CD14-positive monocyte (primary cell): ENCODE data around the gene F7. TPM values are rescaled to one million over a fixed set of nuclear protein-coding genes. Genes with fewer than 3 reads are reported as not detected.

Experiments
- DNase-seq, 3 donors: peaks; one replicate each; pipeline ENCODE4 v3.0.0-alpha.2; 2011 to 2022
- H2AFZ ChIP-seq: 2 replicates; pipeline ENCODE4 v1.6.0; 2012; ENCODE audit warnings: mild to moderate bottlenecking, low read depth, low read length, inconsistent platforms; ENCODE audit not compliant: insufficient read depth, poor library complexity, severe bottlenecking
- H3K27ac ChIP-seq, 2 donors: 1 replicate in 1 of 2; 2 replicates in 1 of 2; pipeline ENCODE4 v1.5.1; 2012 to 2013; ENCODE audit warnings: low read length in 2 of 2, control low read depth in 1 of 2, inconsistent platforms in 1 of 2, low read depth in 1 of 2, mild to moderate bottlenecking in 1 of 2
- H3K27me3 ChIP-seq, 2 donors: one replicate each; pipeline versions ENCODE4 v1.6.0 to v1.6.1; 2011 to 2013; ENCODE audit warnings: low read length in 2 of 2; ENCODE audit not compliant: control insufficient read depth in 2 of 2, insufficient read depth in 2 of 2
- H3K36me3 ChIP-seq, 2 donors: replicated peaks in 1 of 2; 1 replicate in 1 of 2; 2 replicates in 1 of 2; pipeline versions ENCODE4 v1.5.1 to v1.6.1; 2012 to 2013; ENCODE audit warnings: low read length in 2 of 2, control low read depth in 1 of 2, inconsistent platforms in 1 of 2, mild to moderate bottlenecking in 1 of 2; ENCODE audit not compliant: insufficient read depth in 2 of 2, control insufficient read depth in 1 of 2
- H3K4me1 ChIP-seq, 2 donors: 1 replicate in 1 of 2; 2 replicates in 1 of 2; pipeline versions ENCODE4 v1.5.1 to v1.6.1; 2012 to 2013; ENCODE audit warnings: low read length in 2 of 2, control low read depth in 1 of 2, inconsistent platforms in 1 of 2, mild to moderate bottlenecking in 1 of 2, moderate library complexity in 1 of 2; ENCODE audit not compliant: insufficient read depth in 2 of 2, control insufficient read depth in 1 of 2
- H3K4me2 ChIP-seq: replicated peaks from 2 replicates; pipeline ENCODE3; 2012; ENCODE audit warnings: low read length, moderate library complexity, mild to moderate bottlenecking; ENCODE audit not compliant: poor library complexity, severe bottlenecking; ENCODE audit errors: extremely low read depth
- H3K4me3 ChIP-seq, 3 experiments: fragments of 200-600 bp in 1 of 3; sonication (generic) in 1 of 3; replicated peaks in 1 of 3; 1 replicate in 2 of 3; 2 replicates in 1 of 3; pipeline ENCODE4 v1.5.1; 2011 to 2013; ENCODE audit warnings: low read length in 3 of 3, mild to moderate bottlenecking in 3 of 3, control low read depth in 2 of 3, low read depth in 2 of 3, inconsistent platforms in 1 of 3, moderate library complexity in 1 of 3
- H3K79me2 ChIP-seq: 2 replicates; pipeline ENCODE4 v1.6.0; 2012; ENCODE audit warnings: mild to moderate bottlenecking, control low read depth, inconsistent platforms, low read length, moderate library complexity; ENCODE audit not compliant: insufficient read depth
- H3K9ac ChIP-seq: 2 replicates; pipeline ENCODE4 v1.6.0; 2017; ENCODE audit warnings: low read length, mild to moderate bottlenecking; ENCODE audit not compliant: insufficient read depth, poor library complexity, severe bottlenecking
- H3K9me3 ChIP-seq, 2 donors: replicated peaks in 1 of 2; 1 replicate in 1 of 2; 2 replicates in 1 of 2; pipeline versions ENCODE4 v1.5.1 to v1.6.1; 2012 to 2013; ENCODE audit warnings: low read length in 2 of 2, control low read depth in 1 of 2; ENCODE audit not compliant: control insufficient read depth in 1 of 2, insufficient read depth in 1 of 2
- H4K20me1 ChIP-seq: 2 replicates; pipeline ENCODE4 v1.6.0; 2012; ENCODE audit warnings: mild to moderate bottlenecking, low read length, control low read depth, moderate library complexity; ENCODE audit not compliant: insufficient read depth
- H3K27ac Mint-ChIP-seq, 7 donors: one replicate each; pipeline ENCODE4 v1.8.0; 2020; ENCODE audit warnings: mild to moderate bottlenecking in 7 of 7, mixed read lengths in 7 of 7, moderate library complexity in 6 of 7, inconsistent platforms in 2 of 7
- H3K27me3 Mint-ChIP-seq, 3 donors: one replicate each; pipeline ENCODE4 v1.8.0; 2021 to 2022; ENCODE audit warnings: low read depth in 3 of 3, mild to moderate bottlenecking in 3 of 3, mixed read lengths in 3 of 3, moderate library complexity in 3 of 3, inconsistent platforms in 1 of 3
- H3K36me3 Mint-ChIP-seq, 2 donors: one replicate each; pipeline ENCODE4 v1.8.0; 2020; ENCODE audit warnings: mixed read lengths in 2 of 2, inconsistent platforms in 1 of 2, mild to moderate bottlenecking in 1 of 2
- H3K4me1 Mint-ChIP-seq: one replicate; pipeline ENCODE4 v1.8.0; 2020; ENCODE audit warnings: mild to moderate bottlenecking, mixed read lengths
- H3K4me3 Mint-ChIP-seq, 2 donors: one replicate each; pipeline ENCODE4 v1.8.0; 2020; ENCODE audit warnings: mild to moderate bottlenecking in 2 of 2, mixed read lengths in 2 of 2, moderate library complexity in 1 of 2
- H3K9me3 Mint-ChIP-seq, 7 donors: one replicate each; pipeline ENCODE4 v1.8.0; 2020 to 2022; ENCODE audit warnings: mixed read lengths in 7 of 7, mild to moderate bottlenecking in 6 of 7, moderate library complexity in 6 of 7, inconsistent platforms in 2 of 7
- CTCF ChIP-seq: fragments of 200-600 bp; IDR thresholded peaks from one replicate; pipeline ENCODE4 v1.8.0; 2022; ENCODE audit warnings: antibody characterized with exemption, mild to moderate bottlenecking
- WGBS: methylation state at CpG from one replicate; pipeline ENCODE4 v1.1.5; 2013; ENCODE audit warnings: missing lambda C conversion rate; ENCODE audit not compliant: insufficient coverage; 5-methylcytosine and 5-hydroxymethylcytosine counted together
- intact Hi-C, 2 donors: fragments of 100-400 bp; cut with micrococcal nuclease; formaldehyde crosslinking; loops; one replicate each; pipeline versions ENCODE4 v1.15.0 to v1.15.1; 2023
- polyA plus RNA-seq, 3 donors: library from polyadenylated mRNA; depleted of rRNA in 1 of 3; unstranded in 2 of 3; stranded (reverse) in 1 of 3; fragments of 300-500 nt in 2 of 3; fragments of >200 nt in 1 of 3; fragmentation: Illumina TruSeq in 2 of 3; gene quantifications; 1 replicate in 2 of 3; 2 replicates in 1 of 3; pipeline ENCODE4 v1.2.3, GENCODE V29; 2012 to 2021

F7 gene
- polyA plus RNA-seq, 3 donors, result not detected

- DNase-seq, result no peak
- H3K27me3 ChIP-seq, result no peaks in the 10 kb centered on the region
- H3K9me3 ChIP-seq, result no peaks in the 10 kb centered on the region
- no peak within 1 kb of the TSS for H3K9ac ChIP-seq
- 85% methylated on average over 22 of the region's 23 CpGs for WGBS
- intact Hi-C loops, result no loop called here
- no peak within 1 kb of the TSS for H3K27ac Mint-ChIP-seq
- no peak within 1 kb of the TSS for H3K4me3 ChIP-seq
- no peak within 1 kb of the TSS for H3K4me3 Mint-ChIP-seq
- H3K27me3 Mint-ChIP-seq, result peaks cover 7 to 12% (median 12%) of the 10 kb centered on the region in 3 donors
- H3K9me3 Mint-ChIP-seq, result peaks cover 0 to 1% (median 0%) of the 10 kb centered on the region in 7 donors
- no peaks in the 10 kb centered on the region for H3K79me2 ChIP-seq
- no peak within 1 kb of the TSS for H3K27ac ChIP-seq
- H3K36me3 Mint-ChIP-seq, result no peaks in the 10 kb centered on the region
- H2AFZ ChIP-seq, result no peak within 1 kb of the TSS
- no peaks in the 10 kb centered on the region for H3K36me3 ChIP-seq
- TF ChIP-seq CTCF, result no peak
- H3K4me1 ChIP-seq, result no peaks in the 10 kb centered on the region
- no peaks in the 10 kb centered on the region for H3K4me1 Mint-ChIP-seq
- H3K4me2 ChIP-seq, result no peak within 1 kb of the TSS
- no peaks in the 10 kb centered on the region for H4K20me1 ChIP-seq
Observed at GRCh38 chr13:113122550-113123225, 17.1 kb downstream of the F7 start, which contains the start of gene F10. Gene F10, plus strand, starts transcription at chr13:113122799. Its CDS starts 57 bp downstream, at chr13:113122856.

- H3K36me3 ChIP-seq, result no peaks in the 10 kb centered on the region
- peak overlapping the region in 1 of 7 donors; percentile 5 for H3K27ac Mint-ChIP-seq
Observed at GRCh38 chr13:113123226-113124201, 17.9 kb downstream of the F7 start.

More at GRCh38 chr13:113123226-113124201, 17.9 kb downstream of the F7 start:
- H3K9me3 Mint-ChIP-seq, result peaks cover 0 to 2% (median 0%) of the 10 kb centered on the region in 7 donors
- H3K27ac ChIP-seq, result no peak overlapping the region
- H3K9me3 ChIP-seq, result no peaks in the 10 kb centered on the region
- no peaks in the 10 kb centered on the region for H3K79me2 ChIP-seq
- no peak overlapping the region for H3K9ac ChIP-seq
- WGBS, result 92% methylated on average over 19 of the region's 29 CpGs
- no peaks in the 10 kb centered on the region for H3K4me1 ChIP-seq
- H3K4me2 ChIP-seq, result no peak overlapping the region
- no peak for DNase-seq
- no peaks in the 10 kb centered on the region for H3K36me3 Mint-ChIP-seq
- no peak overlapping the region for H3K4me3 Mint-ChIP-seq
- H4K20me1 ChIP-seq, result no peaks in the 10 kb centered on the region
- peaks cover 9 to 19% (median 17%) of the 10 kb centered on the region in 3 donors for H3K27me3 Mint-ChIP-seq
- no peak overlapping the region for H3K4me3 ChIP-seq
- no peak for TF ChIP-seq CTCF
- intact Hi-C loops, result no loop called here
- no peak overlapping the region for H2AFZ ChIP-seq
- no peaks in the 10 kb centered on the region for H3K27me3 ChIP-seq
- H3K4me1 Mint-ChIP-seq, result no peaks in the 10 kb centered on the region
